Mucosa of descending colon (tissue), 3 donors: ENCODE measurements around the gene MBD4. TPM values are rescaled to one million over a fixed set of nuclear protein-coding genes. Genes with fewer than 3 reads are reported as not detected.
A peak's percentile ranks its signal among the peaks of the same experiment; 100 is the strongest.
"Not testable (repeated sequence)": the region's sequence is repeated elsewhere in the genome, so short reads cannot be mapped to it uniquely, and the experiment has no call there.

Source experiments
- ATAC-seq: fragments of 200-7000 bp; cut with Tn5 transposase; one replicate; pipeline ENCODE4 v1.9.1; 2020; ENCODE audit warnings: mild to moderate bottlenecking, moderate library complexity
- DNase-seq, 3 donors: peaks; one replicate each; pipeline ENCODE4 v3.0.0-alpha.2; 2020
- H3K36me3 ChIP-seq: fragments of 200-600 bp; one replicate; pipeline ENCODE4 v1.8.0; 2021; ENCODE audit warnings: low read depth, mild to moderate bottlenecking
- H3K4me1 ChIP-seq: fragments of 200-600 bp; one replicate; pipeline ENCODE4 v1.8.0; 2021; ENCODE audit warnings: low read depth, mild to moderate bottlenecking
- H3K4me3 ChIP-seq: fragments of 200-600 bp; one replicate; pipeline ENCODE4 v1.8.0; 2021; ENCODE audit warnings: mild to moderate bottlenecking
- H3K9me3 ChIP-seq: fragments of 200-600 bp; one replicate; pipeline ENCODE4 v1.8.0; 2021; ENCODE audit warnings: mild to moderate bottlenecking
- CTCF ChIP-seq: fragments of 200-600 bp; IDR thresholded peaks from one replicate; pipeline ENCODE4 v1.8.0; 2022; ENCODE audit warnings: antibody characterized with exemption, mild to moderate bottlenecking
- intact Hi-C, 2 donors: fragments of 100-400 bp; cut with DNase I in 1 of 2; cut with micrococcal nuclease in 1 of 2; formaldehyde crosslinking; loops; one replicate each; pipeline versions ENCODE4 v1.11.0 to v1.11.1; 2022; cut with DNase I, micrococcal nuclease
- total RNA-seq, 3 donors: library from RNA; stranded (reverse); fragmentation: NEBNext Ultra II Directional in 2 of 3; extraction: Animal tissue kit (Norgen Biotek cat#: 25700) in 2 of 3; gene quantifications; one replicate each; pipeline versions ENCODE4 v1.2.1 to v1.2.4, GENCODE V29; 2021 to 2023
- donor health status: DM: no; HTN: no; CAD: no; lungs with moderate emphysema.
- donor health status: DM: no; HTN: no; CAD: no.
- donor health status: DM: no; HTN: yes; CAD: no.

Gene MBD4
- total RNA-seq, 3 donors from 2014 or later, result 26.6 to 30.6 (median 27.2) TPM

GRCh38 chr3:129402210-129402609 is 37.5 kb downstream of the MBD4 start:
- no peaks in the 10 kb centered on the region for H3K36me3 ChIP-seq
- intact Hi-C loops, result no loop called here
- no peaks in the 10 kb centered on the region for H3K9me3 ChIP-seq
- no peak for TF ChIP-seq CTCF
- H3K4me3 ChIP-seq, result no peak overlapping the region
- DNase-seq, result no peak
- H3K4me1 ChIP-seq, result peaks cover 7% of the 10 kb centered on the region
- ATAC-seq, result no peak

- Histone ChIP-seq H3K36me3 (no peaks in the 10 kb centered on the region), H3K4me3 (no peak overlapping the region), H3K4me1 (peaks cover 7% of the 10 kb centered on the region), H3K9me3 (no peaks in the 10 kb centered on the region)
- intact Hi-C loops, result no loop called here
- no peak for TF ChIP-seq CTCF
- ATAC-seq (no peak), DNase-seq (no peak)
Observed at GRCh38 chr3:129399895-129400357, 39.8 kb downstream of the MBD4 start.

DNA sequence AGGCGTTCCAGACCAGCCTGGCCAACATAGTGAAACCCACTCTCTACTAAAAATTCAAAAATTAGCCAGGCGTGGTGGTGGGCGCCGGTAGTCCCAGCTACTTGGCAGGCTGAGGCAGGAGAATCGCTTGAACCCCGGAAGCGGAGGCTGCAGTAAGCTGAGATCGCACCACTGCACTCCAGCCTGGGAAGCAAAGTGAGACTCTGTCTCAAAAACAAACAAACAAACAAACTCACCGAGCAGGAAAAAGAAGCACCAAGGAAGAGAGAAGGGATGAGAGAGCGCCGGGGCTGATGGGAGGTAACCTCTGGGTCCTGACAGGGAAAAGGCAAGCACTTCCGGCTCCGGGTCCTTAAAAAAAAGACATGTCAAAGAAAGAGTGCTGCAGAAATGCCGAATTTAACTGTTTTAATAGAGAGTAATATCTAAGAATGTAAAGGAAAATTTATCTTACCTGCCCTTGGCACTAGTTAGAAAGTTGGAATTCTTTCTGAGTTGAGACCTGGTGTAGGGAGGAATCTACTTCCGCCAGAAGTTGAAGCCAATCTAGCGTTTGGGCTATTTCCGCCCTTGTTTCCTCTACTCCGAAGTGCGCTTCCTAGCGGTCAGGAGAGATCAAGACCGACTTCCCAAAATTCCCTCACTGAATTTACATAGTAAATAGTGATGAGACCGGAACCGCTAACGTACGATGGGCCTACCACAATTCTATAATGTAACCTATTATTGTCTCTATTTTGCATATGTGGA is 40.4 kb downstream of the MBD4 start:
- Histone ChIP-seq H3K4me3 (peak overlapping the region; percentile 54), H3K4me1 (peaks cover 7% of the 10 kb centered on the region), H3K9me3 (no peaks in the 10 kb centered on the region), H3K36me3 (no peaks in the 10 kb centered on the region)
- ATAC-seq (peak; percentile 96), DNase-seq (peak; percentile 69 to 93 (median 74))
- intact Hi-C loops, result no loop called here
- TF ChIP-seq CTCF, result peak; percentile 57

- ATAC-seq, result peak; percentile 52
- TF ChIP-seq CTCF, result no peak
- H3K4me1 ChIP-seq, result peaks cover 7% of the 10 kb centered on the region
- intact Hi-C loops, result no loop called here
- H3K9me3 ChIP-seq, result no peaks in the 10 kb centered on the region
- no peaks in the 10 kb centered on the region for H3K36me3 ChIP-seq
- DNase-seq, result peak in 2 of 3 donors; percentile 34 to 57
- peak overlapping the region; percentile 54 for H3K4me3 ChIP-seq
Observed at GRCh38 chr3:129398803-129399144, 41.0 kb downstream of the MBD4 start.

DNA sequence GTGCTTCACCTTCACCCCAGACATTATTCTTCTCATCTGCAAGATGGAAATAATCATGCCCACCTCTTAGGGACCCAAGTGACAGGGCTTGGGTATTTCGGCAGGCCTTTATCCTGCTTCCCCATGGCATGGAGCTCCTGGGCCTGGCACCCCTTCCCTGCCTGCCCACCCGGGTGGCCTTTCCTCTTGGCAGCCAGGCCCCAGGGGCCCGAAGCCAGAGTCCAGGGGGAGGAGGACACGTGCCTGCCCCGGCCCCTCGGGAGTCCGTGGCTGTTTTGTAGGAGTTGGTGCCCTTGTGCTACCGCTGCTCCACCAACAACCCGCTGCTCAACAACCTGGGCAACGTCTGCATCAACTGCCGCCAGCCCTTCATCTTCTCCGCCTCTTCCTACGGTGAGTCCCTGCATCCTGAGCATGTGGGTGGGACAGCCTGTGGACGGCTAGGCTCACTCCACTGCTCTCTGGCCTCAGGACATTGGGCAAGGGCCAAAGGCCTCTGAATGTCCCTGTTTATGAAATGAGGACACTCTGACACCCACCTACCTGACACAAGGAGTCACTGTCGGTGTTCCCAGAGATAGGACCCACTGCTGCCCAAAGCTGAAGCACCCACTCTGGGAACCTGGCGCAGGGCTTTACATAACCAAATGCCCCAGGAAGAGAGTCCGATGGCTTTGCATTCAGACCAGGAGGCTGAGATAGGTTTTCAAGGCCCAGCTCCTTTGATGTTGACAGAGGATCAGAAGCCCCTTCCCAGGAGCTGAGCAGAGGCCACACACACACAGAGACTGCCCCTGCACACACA is 45.8 kb downstream of the MBD4 start:
- intact Hi-C loops, ATAC-seq, H3K4me3 ChIP-seq, H3K4me1 ChIP-seq, H3K9me3 ChIP-seq, H3K36me3 ChIP-seq, DNase-seq: not testable (repeated sequence)

DNA sequence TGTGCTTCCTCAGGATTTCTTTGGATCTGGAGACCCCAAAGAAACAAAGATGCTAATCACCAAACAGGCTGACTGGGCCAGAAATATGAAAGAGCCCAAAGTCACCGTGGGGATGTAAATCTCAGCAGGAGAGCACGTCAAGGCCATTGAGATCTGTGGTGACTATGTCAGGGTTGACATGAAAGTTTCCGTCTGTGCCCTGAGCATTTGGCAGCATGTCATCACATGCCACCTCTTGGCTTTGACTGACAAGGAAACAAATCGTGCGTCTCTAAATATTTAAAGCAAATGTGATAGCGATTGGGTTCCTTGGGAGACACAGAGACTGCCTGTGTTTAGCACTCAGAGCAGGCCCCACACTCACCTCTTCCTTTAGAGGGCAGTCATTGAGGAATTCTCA is 46.5 kb downstream of the MBD4 start:
- H3K36me3 ChIP-seq, result no peaks in the 10 kb centered on the region
- TF ChIP-seq CTCF, result no peak
- H3K9me3 ChIP-seq, result no peaks in the 10 kb centered on the region
- no peak for ATAC-seq
- DNase-seq, result no peak
- H3K4me1 ChIP-seq, result peaks cover 4% of the 10 kb centered on the region
- H3K4me3 ChIP-seq, result no peak overlapping the region
- intact Hi-C loops, result no loop called here

DNA sequence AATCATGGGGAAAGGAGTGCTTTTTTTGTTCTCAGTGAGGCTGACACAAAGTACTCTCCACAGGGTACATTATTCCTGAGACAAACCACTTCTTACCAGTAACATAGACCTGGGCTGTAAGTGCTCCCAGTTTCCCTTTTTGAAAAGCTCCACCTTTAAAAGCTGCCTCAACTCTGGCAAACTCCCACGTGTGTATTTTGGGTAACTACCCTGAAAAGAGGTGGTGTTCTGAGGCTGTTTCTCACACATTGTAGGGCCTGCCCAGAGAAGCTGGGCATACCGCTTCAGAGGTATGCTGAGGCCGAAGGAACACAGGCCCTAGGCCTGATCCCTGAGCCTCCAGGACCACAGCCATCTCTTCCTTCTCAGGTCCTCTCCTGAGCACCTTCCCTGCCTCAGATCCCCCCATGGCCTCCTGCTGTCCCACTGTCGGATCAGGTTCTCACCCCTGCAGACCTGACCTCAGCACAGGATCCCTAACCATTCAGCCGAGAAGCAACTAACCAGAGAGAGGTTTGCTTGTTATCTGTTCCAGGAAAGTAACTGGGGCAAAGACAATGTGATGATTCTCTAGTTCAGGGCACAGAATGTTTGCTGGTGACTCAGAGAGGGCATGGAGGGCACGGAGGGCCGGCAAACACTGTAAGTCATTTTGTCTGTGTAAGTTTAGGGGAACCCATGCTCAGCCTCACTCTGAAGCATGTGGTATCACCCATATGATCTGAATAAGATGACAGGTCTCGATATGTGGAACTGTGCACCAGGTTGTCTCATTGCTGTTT is 47.5 kb downstream of the MBD4 start:
- DNase-seq, H3K4me3 ChIP-seq, ATAC-seq, H3K9me3 ChIP-seq, H3K36me3 ChIP-seq, intact Hi-C loops, H3K4me1 ChIP-seq: not testable (repeated sequence)

DNA sequence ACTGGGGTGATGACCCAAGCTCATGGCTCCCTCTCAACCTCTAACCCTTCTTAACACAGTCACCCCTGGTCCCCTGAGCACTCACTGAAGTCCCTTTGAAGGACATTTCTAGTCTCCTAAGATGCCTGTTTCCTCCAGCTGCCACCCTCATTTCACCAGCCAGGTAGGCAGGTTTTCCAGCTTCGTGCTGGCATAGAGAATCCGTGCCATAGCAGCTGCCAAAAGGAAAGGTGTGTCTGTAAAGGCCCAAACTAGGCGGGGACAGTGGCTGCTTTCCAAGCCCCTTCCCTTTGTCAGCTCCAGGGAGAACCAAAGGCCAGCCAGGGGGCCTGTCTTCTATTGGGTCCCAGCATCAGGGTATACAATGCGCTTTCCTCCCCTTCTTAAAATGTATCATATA is 48.2 kb downstream of the MBD4 start:
- H3K9me3 ChIP-seq, intact Hi-C loops, H3K4me1 ChIP-seq, H3K4me3 ChIP-seq, ATAC-seq, H3K36me3 ChIP-seq, DNase-seq: not testable (repeated sequence)
